Glomerular endothelial cell (primary cell): ENCODE measurements around the gene GGACT. TPM values are rescaled to one million over a fixed set of nuclear protein-coding genes. Genes with fewer than 3 reads are reported as not detected.
A peak's percentile ranks its signal among the peaks of the same experiment; 100 is the strongest.
"Not testable (repeated sequence)": the region's sequence is repeated elsewhere in the genome, so short reads cannot be mapped to it uniquely, and the experiment has no call there.

Experiments used
- DNase-seq: peaks from one replicate; pipeline ENCODE4 v3.0.0-alpha.2; 2011; ENCODE audit warnings: low read depth, low spot score; ENCODE audit errors: extremely low read depth
- total RNA-seq: library from RNA; depleted of rRNA; stranded (reverse); fragments of >200 nt; gene quantifications from 2 replicates; pipeline ENCODE4 v1.2.3, GENCODE V29; 2015

The GGACT gene
- total RNA-seq, 1 donor from 2014 or later = 6.4 TPM

GRCh38 chr13:100601716-100602115 is 13.1 kb upstream of the GGACT start:
- DNase-seq = no peak

- DNase-seq = no peak
Measured at GRCh38 chr13:100600915-100601314, 12.3 kb upstream of the GGACT start.

- no peak for DNase-seq
Measured at GRCh38 chr13:100600461-100600860, 11.9 kb upstream of the GGACT start.

- DNase-seq = no peak
Measured at GRCh38 chr13:100597253-100597652, 8.7 kb upstream of the GGACT start.

- no peak for DNase-seq
Measured at GRCh38 chr13:100596516-100596915, 7.9 kb upstream of the GGACT start.

GRCh38 chr13:100594731-100595130 is 6.1 kb upstream of the GGACT start:
- DNase-seq = no peak

GRCh38 chr13:100594255-100594654 is 5.7 kb upstream of the GGACT start:
- DNase-seq = no peak

GRCh38 chr13:100589178-100589725 is 663 bp upstream of the GGACT start:
- no peak for DNase-seq

- no peak for DNase-seq
Measured at GRCh38 chr13:100584896-100585295, 3.7 kb downstream of the GGACT start.

GRCh38 chr13:100581504-100581903 is 7.1 kb downstream of the GGACT start:
- no peak for DNase-seq

- no peak for DNase-seq
Measured at GRCh38 chr13:100581030-100581429, 7.6 kb downstream of the GGACT start.

- no peak for DNase-seq
Measured at GRCh38 chr13:100580045-100580444, 8.5 kb downstream of the GGACT start.

GRCh38 chr13:100577239-100577638 is 11.3 kb downstream of the GGACT start:
- DNase-seq = not testable (repeated sequence)

GRCh38 chr13:100573121-100573520 is 15.5 kb downstream of the GGACT start:
- peak; percentile 68 for DNase-seq

- DNase-seq = no peak
Measured at GRCh38 chr13:100566543-100566942, 22.0 kb downstream of the GGACT start.

GRCh38 chr13:100565286-100565685 is 23.3 kb downstream of the GGACT start:
- DNase-seq = no peak

- DNase-seq = no peak
Measured at GRCh38 chr13:100564444-100565223, 24.0 kb downstream of the GGACT start.

- DNase-seq = no peak
Measured at GRCh38 chr13:100563779-100564178, 24.8 kb downstream of the GGACT start.

- no peak for DNase-seq
Measured at GRCh38 chr13:100561599-100562204, 26.9 kb downstream of the GGACT start.

GRCh38 chr13:100561158-100561499 is 27.5 kb downstream of the GGACT start:
- DNase-seq = no peak

GRCh38 chr13:100560498-100561157 is 28.0 kb downstream of the GGACT start:
- DNase-seq = no peak

- DNase-seq = no peak
Measured at GRCh38 chr13:100559886-100560285, 28.7 kb downstream of the GGACT start.
